Measurements from ENCODE around the gene ANKS3. TPM values are rescaled to one million over a fixed set of nuclear protein-coding genes. Genes with fewer than 3 reads are reported as not detected.

The ANKS3 gene
- total RNA-seq, 1 experiment from 2014 or later, result 26.6 TPM

DNA sequence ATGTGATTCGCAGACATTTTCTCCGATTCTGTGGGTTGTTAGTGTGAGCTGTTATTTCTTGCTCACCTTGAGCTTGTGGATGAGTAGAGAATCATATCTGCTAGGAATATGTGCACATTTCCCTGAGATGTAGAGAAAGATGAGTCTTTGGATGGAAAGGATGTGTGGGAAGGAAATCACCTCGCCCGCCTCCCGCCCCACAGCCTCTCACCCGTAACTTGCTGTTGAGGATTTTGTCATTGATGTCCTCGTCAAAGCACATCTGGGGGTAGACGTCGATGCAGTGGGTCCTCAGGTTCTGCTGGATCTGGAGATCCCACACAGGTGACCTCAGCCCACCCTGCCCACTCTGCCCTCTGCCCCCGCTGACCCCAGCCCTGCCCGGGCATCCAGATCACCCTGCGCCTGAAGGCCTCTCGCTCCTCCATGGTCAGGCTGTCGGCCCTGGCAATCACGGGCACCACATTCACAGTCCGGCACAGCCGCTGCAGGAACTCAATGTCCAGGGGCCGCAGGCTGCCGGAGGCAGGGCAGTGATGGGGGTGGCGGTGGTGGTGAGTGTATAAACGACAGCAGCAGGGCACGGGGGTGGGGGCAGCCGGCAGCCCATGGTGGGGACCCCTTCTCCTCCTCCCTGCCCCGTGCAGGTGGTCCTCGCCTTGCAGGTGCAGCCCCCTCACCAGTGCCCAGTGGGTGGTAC lies 49.3 kb upstream of the ANKS3 start:
- TF ChIP-seq SIN3A (IDR thresholded peaks at IDR 0.05; ENCODE audit: borderline replicate concordance, insufficient read depth, low read depth, low read length) (no peak), POLR2AphosphoS5 (IDR thresholded peaks at IDR 0.05; ENCODE audit: low read depth, low read length) (no peak), TCF7L2 (IDR thresholded peaks at IDR 0.05; ENCODE audit: low read depth, low read length) (no peak)
- TF ChIP-seq, protein P1, sequence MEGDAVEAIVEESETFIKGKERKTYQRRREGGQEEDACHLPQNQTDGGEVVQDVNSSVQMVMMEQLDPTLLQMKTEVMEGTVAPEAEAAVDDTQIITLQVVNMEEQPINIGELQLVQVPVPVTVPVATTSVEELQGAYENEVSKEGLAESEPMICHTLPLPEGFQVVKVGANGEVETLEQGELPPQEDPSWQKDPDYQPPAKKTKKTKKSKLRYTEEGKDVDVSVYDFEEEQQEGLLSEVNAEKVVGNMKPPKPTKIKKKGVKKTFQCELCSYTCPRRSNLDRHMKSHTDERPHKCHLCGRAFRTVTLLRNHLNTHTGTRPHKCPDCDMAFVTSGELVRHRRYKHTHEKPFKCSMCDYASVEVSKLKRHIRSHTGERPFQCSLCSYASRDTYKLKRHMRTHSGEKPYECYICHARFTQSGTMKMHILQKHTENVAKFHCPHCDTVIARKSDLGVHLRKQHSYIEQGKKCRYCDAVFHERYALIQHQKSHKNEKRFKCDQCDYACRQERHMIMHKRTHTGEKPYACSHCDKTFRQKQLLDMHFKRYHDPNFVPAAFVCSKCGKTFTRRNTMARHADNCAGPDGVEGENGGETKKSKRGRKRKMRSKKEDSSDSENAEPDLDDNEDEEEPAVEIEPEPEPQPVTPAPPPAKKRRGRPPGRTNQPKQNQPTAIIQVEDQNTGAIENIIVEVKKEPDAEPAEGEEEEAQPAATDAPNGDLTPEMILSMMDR (IDR thresholded peaks at IDR 0.05), result no peak
- TF ChIP-seq, protein P2, sequence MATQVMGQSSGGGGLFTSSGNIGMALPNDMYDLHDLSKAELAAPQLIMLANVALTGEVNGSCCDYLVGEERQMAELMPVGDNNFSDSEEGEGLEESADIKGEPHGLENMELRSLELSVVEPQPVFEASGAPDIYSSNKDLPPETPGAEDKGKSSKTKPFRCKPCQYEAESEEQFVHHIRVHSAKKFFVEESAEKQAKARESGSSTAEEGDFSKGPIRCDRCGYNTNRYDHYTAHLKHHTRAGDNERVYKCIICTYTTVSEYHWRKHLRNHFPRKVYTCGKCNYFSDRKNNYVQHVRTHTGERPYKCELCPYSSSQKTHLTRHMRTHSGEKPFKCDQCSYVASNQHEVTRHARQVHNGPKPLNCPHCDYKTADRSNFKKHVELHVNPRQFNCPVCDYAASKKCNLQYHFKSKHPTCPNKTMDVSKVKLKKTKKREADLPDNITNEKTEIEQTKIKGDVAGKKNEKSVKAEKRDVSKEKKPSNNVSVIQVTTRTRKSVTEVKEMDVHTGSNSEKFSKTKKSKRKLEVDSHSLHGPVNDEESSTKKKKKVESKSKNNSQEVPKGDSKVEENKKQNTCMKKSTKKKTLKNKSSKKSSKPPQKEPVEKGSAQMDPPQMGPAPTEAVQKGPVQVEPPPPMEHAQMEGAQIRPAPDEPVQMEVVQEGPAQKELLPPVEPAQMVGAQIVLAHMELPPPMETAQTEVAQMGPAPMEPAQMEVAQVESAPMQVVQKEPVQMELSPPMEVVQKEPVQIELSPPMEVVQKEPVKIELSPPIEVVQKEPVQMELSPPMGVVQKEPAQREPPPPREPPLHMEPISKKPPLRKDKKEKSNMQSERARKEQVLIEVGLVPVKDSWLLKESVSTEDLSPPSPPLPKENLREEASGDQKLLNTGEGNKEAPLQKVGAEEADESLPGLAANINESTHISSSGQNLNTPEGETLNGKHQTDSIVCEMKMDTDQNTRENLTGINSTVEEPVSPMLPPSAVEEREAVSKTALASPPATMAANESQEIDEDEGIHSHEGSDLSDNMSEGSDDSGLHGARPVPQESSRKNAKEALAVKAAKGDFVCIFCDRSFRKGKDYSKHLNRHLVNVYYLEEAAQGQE (IDR thresholded peaks at IDR 0.05; ENCODE audit: insufficient read depth in 1 of 2, low read depth in 2 of 2, low read length in 1 of 2), result no peak
- in situ Hi-C loops (cut with HindIII; ENCODE audit: low pct_unique_long_range_greater_than_20kb, low sequenced_read_pairs) (no loop called here), intact Hi-C loops (cut with micrococcal nuclease; ENCODE audit: unreplicated experiment) (no loop called here)
- H3K27me3 ChIP-seq (ENCODE audit: control insufficient read depth, insufficient read depth, low read length), result no peaks in the 10 kb centered on the region
- no peak overlapping the region for H3K4me3 ChIP-seq (ENCODE audit: low read depth in 2 of 2, low read length in 2 of 2)
- POLR2A ChIA-PET, result interaction anchor here (0.7 kb wide), 1 partner anchor 14 kb away, joined by 3 read pairs; no protein-coding TSS in a partner anchor
- ATAC-seq (no peak), DNase-seq (ENCODE audit: low read depth, low spot score) (no peak)
- H3K4me1 ChIP-seq (ENCODE audit: control insufficient read depth, insufficient read depth, low read length), result peaks cover 7% of the 10 kb centered on the region; the same call in 1 of the 2 replicates
- no peaks in the 10 kb centered on the region for H3K9me3 ChIP-seq (ENCODE audit: control insufficient read depth, insufficient read depth, low read depth, low read length)
- no peak overlapping the region for H3K27ac ChIP-seq (ENCODE audit: low read length)
- H3K36me3 ChIP-seq (ENCODE audit: control insufficient read depth, insufficient read depth, low read length), result no peaks in the 10 kb centered on the region
- CTCF ChIA-PET, result no interaction called here
- BruUV-seq (replicated peaks), result no TSS peak

DNA sequence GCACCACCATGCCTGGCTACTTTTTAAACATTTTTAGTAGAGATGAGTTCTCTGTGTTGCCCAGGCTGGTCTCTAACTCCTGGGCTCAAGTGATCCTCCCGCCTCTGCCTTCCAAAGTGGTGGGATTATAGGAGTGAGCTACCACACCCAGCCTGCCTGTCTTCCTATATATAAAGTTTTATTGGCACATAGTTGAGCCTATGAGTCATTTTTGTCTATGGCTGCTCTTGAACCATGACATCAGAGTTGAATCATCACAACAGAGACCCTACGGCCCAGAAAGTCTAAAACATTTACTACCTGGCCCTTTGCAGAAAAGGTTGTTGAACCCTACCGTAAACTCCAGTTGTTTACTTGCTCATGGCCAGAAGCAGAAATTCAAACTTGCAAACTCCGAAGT lies 46.2 kb upstream of the ANKS3 start:
- H3K27ac ChIP-seq (ENCODE audit: low read length), result no peak overlapping the region
- no peaks in the 10 kb centered on the region for H3K9me3 ChIP-seq (ENCODE audit: control insufficient read depth, insufficient read depth, low read depth, low read length)
- TF ChIP-seq, protein P2 (IDR thresholded peaks at IDR 0.05; ENCODE audit: insufficient read depth in 1 of 2, low read depth in 2 of 2, low read length in 1 of 2), result no peak
- TF ChIP-seq POLR2AphosphoS5 (IDR thresholded peaks at IDR 0.05; ENCODE audit: low read depth, low read length), result no peak
- TF ChIP-seq SIN3A (IDR thresholded peaks at IDR 0.05; ENCODE audit: borderline replicate concordance, insufficient read depth, low read depth, low read length), result no peak
- TF ChIP-seq, protein P1 (IDR thresholded peaks at IDR 0.05), result no peak
- TF ChIP-seq TCF7L2 (IDR thresholded peaks at IDR 0.05; ENCODE audit: low read depth, low read length), result no peak
- in situ Hi-C loops (cut with HindIII; ENCODE audit: low pct_unique_long_range_greater_than_20kb, low sequenced_read_pairs), result no loop called here
- CTCF ChIA-PET, result no interaction called here
- intact Hi-C loops (cut with micrococcal nuclease; ENCODE audit: unreplicated experiment), result no loop called here
- POLR2A ChIA-PET, result no interaction called here
- no peak overlapping the region for H3K4me3 ChIP-seq (ENCODE audit: low read depth in 2 of 2, low read length in 2 of 2)
- no peak for ATAC-seq
- no TSS peak for BruUV-seq (replicated peaks)
- 0 out of 2 replicates have a peak, but pooled peaks cover 3% of the 10 kb centered on the region for H3K4me1 ChIP-seq (ENCODE audit: control insufficient read depth, insufficient read depth, low read length)
- DNase-seq (ENCODE audit: low read depth, low spot score), result no peak
- H3K27me3 ChIP-seq (ENCODE audit: control insufficient read depth, insufficient read depth, low read length), result no peaks in the 10 kb centered on the region
- no peaks in the 10 kb centered on the region for H3K36me3 ChIP-seq (ENCODE audit: control insufficient read depth, insufficient read depth, low read length)

All from Panc1 (cell line).